ENCODE results near the gene SKP2.

GRCh38 chr5:36174119-36174518 is 22.2 kb downstream of the SKP2 start:
- no peak for TF ChIP-seq POLR2A (IDR thresholded peaks at IDR 0.05; ENCODE audit: low read depth, low read length)
- no peak for TF ChIP-seq POLR2AphosphoS5 (IDR thresholded peaks at IDR 0.05; ENCODE audit: low read depth, low read length)
